DMS79 (cell line): ENCODE data around the gene TSR3.
A peak's percentile ranks its signal among the peaks of the same experiment; 100 is the strongest.

ENCODE experiments used
- DNase-seq: peaks from one replicate; lab custom pipeline; 2025; lab: John Stamatoyannopoulos, UW

The TSR3 gene

GRCh38 chr16:1323296-1324239 lies 28.1 kb downstream of the TSR3 start:
- DNase-seq: no peak

GRCh38 chr16:1322407-1322806 lies 29.3 kb downstream of the TSR3 start:
- no peak for DNase-seq

GRCh38 chr16:1320658-1321240 lies 30.9 kb downstream of the TSR3 start:
- no peak for DNase-seq

GRCh38 chr16:1320097-1320496 lies 31.6 kb downstream of the TSR3 start:
- DNase-seq: no peak

GRCh38 chr16:1319041-1319440 lies 32.6 kb downstream of the TSR3 start:
- DNase-seq: no peak

GRCh38 chr16:1318268-1318545 lies 33.5 kb downstream of the TSR3 start:
- no peak for DNase-seq

GRCh38 chr16:1317479-1318267 lies 34.0 kb downstream of the TSR3 start:
- DNase-seq: no peak

- no peak for DNase-seq
These were observed 35.7 kb downstream of the TSR3 start for GRCh38 chr16:1316033-1316405.

- DNase-seq: no peak
These were observed 36.3 kb downstream of the TSR3 start for GRCh38 chr16:1315081-1316032.

GRCh38 chr16:1314399-1315068 lies 37.1 kb downstream of the TSR3 start:
- DNase-seq: no peak

- DNase-seq: no peak
These were observed 37.8 kb downstream of the TSR3 start for GRCh38 chr16:1313721-1314369.

GRCh38 chr16:1312903-1313302 lies 38.8 kb downstream of the TSR3 start:
- DNase-seq: no peak

- DNase-seq: no peak
These were observed 39.2 kb downstream of the TSR3 start for GRCh38 chr16:1312467-1312816.

- no peak for DNase-seq
These were observed 39.8 kb downstream of the TSR3 start for GRCh38 chr16:1311738-1312466.

GRCh38 chr16:1311212-1311737 lies 40.4 kb downstream of the TSR3 start:
- DNase-seq: no peak

- no peak for DNase-seq
These were observed 40.9 kb downstream of the TSR3 start for GRCh38 chr16:1310832-1311200.

GRCh38 chr16:1309888-1310831 lies 41.5 kb downstream of the TSR3 start:
- no peak for DNase-seq

GRCh38 chr16:1308977-1309885 lies 42.4 kb downstream of the TSR3 start, which contains the start of gene UBE2I:
Gene UBE2I, plus strand, starts transcription at chr16:1309636. Its CDS starts 4,395 bp downstream, at chr16:1314031.
- DNase-seq: peak; percentile 90
